Activated CD4-positive, CD25-positive, alpha-beta regulatory T cell treated with anti-CD3 and anti-CD28 coated beads, Interleukin-2, amount 50 U/mL, for 16 hours (primary cell): ENCODE measurements around the gene SPSB4.

Experiments used
- DNase-seq: peaks from one replicate; pipeline ENCODE4 v3.0.0-alpha.2; 2020; ENCODE audit warnings: low read depth, low spot score

Gene SPSB4

GRCh38 chr3:141150931-141151330 lies 99.8 kb downstream of the SPSB4 start:
- DNase-seq, result no peak

GRCh38 chr3:141151439-141151838 lies 100.3 kb downstream of the SPSB4 start:
- no peak for DNase-seq

GRCh38 chr3:141152130-141152529 lies 101.0 kb downstream of the SPSB4 start:
- no peak for DNase-seq

- no peak for DNase-seq
These were observed 101.9 kb downstream of the SPSB4 start for GRCh38 chr3:141152801-141153678.

GRCh38 chr3:141153679-141153966 lies 102.5 kb downstream of the SPSB4 start:
- no peak for DNase-seq

GRCh38 chr3:141164852-141165251 lies 113.7 kb downstream of the SPSB4 start:
- DNase-seq, result no peak

GRCh38 chr3:141167681-141168080 lies 116.5 kb downstream of the SPSB4 start:
- no peak for DNase-seq

GRCh38 chr3:141170678-141171295 lies 119.6 kb downstream of the SPSB4 start:
- no peak for DNase-seq

GRCh38 chr3:141174674-141175073 lies 123.5 kb downstream of the SPSB4 start:
- no peak for DNase-seq

- DNase-seq, result no peak
These were observed 125.6 kb downstream of the SPSB4 start for GRCh38 chr3:141176775-141177174.

GRCh38 chr3:141178026-141178425 lies 126.9 kb downstream of the SPSB4 start:
- no peak for DNase-seq

GRCh38 chr3:141178551-141178950 lies 127.4 kb downstream of the SPSB4 start:
- DNase-seq, result no peak

- DNase-seq, result no peak
These were observed 128.8 kb downstream of the SPSB4 start for GRCh38 chr3:141179983-141180382.

GRCh38 chr3:141181196-141181595 lies 130.0 kb downstream of the SPSB4 start:
- no peak for DNase-seq

GRCh38 chr3:141181819-141182218 lies 130.7 kb downstream of the SPSB4 start:
- no peak for DNase-seq

- no peak for DNase-seq
These were observed 132.5 kb downstream of the SPSB4 start for GRCh38 chr3:141183606-141184005.

GRCh38 chr3:141184430-141184829 lies 133.3 kb downstream of the SPSB4 start:
- no peak for DNase-seq

- no peak for DNase-seq
These were observed 140.1 kb downstream of the SPSB4 start for GRCh38 chr3:141191097-141191749.

- peak; percentile 94 for DNase-seq
These were observed 141.2 kb downstream of the SPSB4 start for GRCh38 chr3:141192345-141192744.

- no peak for DNase-seq
These were observed 142.1 kb downstream of the SPSB4 start for GRCh38 chr3:141193066-141193830.
